Prostate gland (tissue), 2 donors: ENCODE measurements around the gene OTX1. TPM values are rescaled to one million over a fixed set of nuclear protein-coding genes. Genes with fewer than 3 reads are reported as not detected.
"Not testable (repeated sequence)": the region's sequence is repeated elsewhere in the genome, so short reads cannot be mapped to it uniquely, and the experiment has no call there.

ENCODE experiments used
- DNase-seq: peaks from one replicate; pipeline ENCODE4 v3.0.0-alpha.2; 2019; ENCODE audit warnings: low spot score
- H3K27ac ChIP-seq, 2 donors: fragments of 200-600 bp; sonication (generic); 2 replicates each; pipeline ENCODE4 v1.5.1; 2017 to 2019
- H3K27me3 ChIP-seq: fragments of 200-600 bp; sonication (generic); replicated peaks from 2 replicates; pipeline ENCODE4 v1.5.1; 2019; ENCODE audit not compliant: insufficient read depth
- H3K36me3 ChIP-seq, 2 donors: fragments of 200-600 bp; sonication (generic); 1 replicate in 1 of 2; 2 replicates in 1 of 2; pipeline versions ENCODE4 v1.5.1 to v1.8.1; 2017 to 2019
- H3K4me1 ChIP-seq: fragments of 200-600 bp; sonication (generic); replicated peaks from 2 replicates; pipeline ENCODE4 v1.5.1; 2019
- H3K4me3 ChIP-seq, 2 donors: fragments of 200-600 bp; sonication (generic); 2 replicates each; pipeline ENCODE4 v1.5.1; 2017 to 2019
- H3K9me3 ChIP-seq: fragments of 200-600 bp; sonication (generic); 2 replicates; pipeline ENCODE4 v1.5.1; 2017
- CTCF ChIP-seq, 4 experiments: fragments of 200-600 bp in 2 of 4; fragments of 450-650 bp in 2 of 4; sonication (generic) in 2 of 4; IDR thresholded peaks; 1 replicate in 3 of 4; 2 replicates in 1 of 4; pipeline ENCODE4 v1.5.1; 2016 to 2019; ENCODE audit warnings: antibody characterized with exemption in 4 of 4, mild to moderate bottlenecking in 2 of 4, moderate library complexity in 2 of 4
- POLR2A ChIP-seq: fragments of 450-650 bp; IDR thresholded peaks from one replicate; pipeline ENCODE4 v1.6.1; 2016; ENCODE audit warnings: antibody characterized with exemption, mild to moderate bottlenecking
- POLR2AphosphoS5 ChIP-seq: sonication (generic); formaldehyde crosslinking; IDR thresholded peaks from one replicate; pipeline ENCODE4 v1.6.1; 2017; ENCODE audit warnings: antibody characterized with exemption
- WGBS: methylation state at CpG from one replicate; pipeline ENCODE4 v1.1.5; 2018; 5-methylcytosine and 5-hydroxymethylcytosine counted together
- intact Hi-C: fragments of 100-400 bp; cut with DNase I; formaldehyde crosslinking; loops from one replicate; pipeline ENCODE4 v1.14.2; 2022
- total RNA-seq, 2 donors: library from RNA; depleted of rRNA; stranded (reverse); fragments of >200 nt; gene quantifications; one replicate each; pipeline ENCODE4 v1.1.0, GENCODE V29; 2016

The OTX1 gene
- total RNA-seq, 2 donors from 2014 or later: 2.0 to 2.2 TPM

GRCh38 chr2:63073994-63074393 lies 23.4 kb downstream of the OTX1 start:
- TF ChIP-seq CTCF (IDR thresholded peaks at IDR 0.05) (no peak), POLR2A (no peak), POLR2AphosphoS5 (no peak)
- Histone ChIP-seq H3K9me3 (no peaks in the 10 kb centered on the region), H3K27ac (no peak overlapping the region), H3K27me3 (no peaks in the 10 kb centered on the region), H3K4me3 (no peak overlapping the region), H3K4me1 (no peaks in the 10 kb centered on the region), H3K36me3 (no peaks in the 10 kb centered on the region)
- DNase-seq: no peak
- intact Hi-C loops: no loop called here
- WGBS: 86% methylated on average over 3 of the region's 3 CpGs

GRCh38 chr2:63074399-63074798 lies 23.8 kb downstream of the OTX1 start:
- H3K4me1 ChIP-seq, H3K36me3 ChIP-seq, H3K27ac ChIP-seq, intact Hi-C loops, DNase-seq, H3K27me3 ChIP-seq, H3K9me3 ChIP-seq, H3K4me3 ChIP-seq: not testable (repeated sequence)
- WGBS: 90% methylated on average over 4 of the region's 4 CpGs

- no peaks in the 10 kb centered on the region for H3K9me3 ChIP-seq
- H3K27me3 ChIP-seq: no peaks in the 10 kb centered on the region
- DNase-seq: no peak
- H3K4me1 ChIP-seq: no peaks in the 10 kb centered on the region
- no peak overlapping the region for H3K27ac ChIP-seq
- intact Hi-C loops: no loop called here
- no peak for TF ChIP-seq POLR2AphosphoS5
- peak in 1 of 4 experiments; percentile 42 for TF ChIP-seq CTCF (IDR thresholded peaks at IDR 0.05)
- H3K4me3 ChIP-seq: no peak overlapping the region
- H3K36me3 ChIP-seq: no peaks in the 10 kb centered on the region
- WGBS: 71% methylated on average over 4 of the region's 4 CpGs
Observed at GRCh38 chr2:63078852-63079606, 28.4 kb downstream of the OTX1 start.

DNA sequence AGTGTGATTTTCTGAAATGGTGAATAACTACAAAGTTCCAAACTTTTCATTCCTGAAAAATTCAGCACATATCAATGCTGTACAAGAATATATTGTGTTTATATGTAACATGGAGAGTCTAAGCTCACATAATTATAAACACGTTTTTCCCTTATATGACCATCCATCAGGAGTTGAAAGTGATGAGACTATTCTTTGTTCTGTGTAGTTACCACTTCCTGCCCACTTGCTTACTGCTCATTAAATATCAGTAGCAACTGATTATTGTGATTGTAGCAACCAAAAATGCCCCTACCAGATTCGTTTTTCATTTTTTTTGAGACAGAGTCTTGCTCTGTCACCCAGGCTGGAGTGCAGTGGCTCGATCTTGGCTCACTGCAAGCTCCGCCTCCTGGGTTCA lies 30.8 kb downstream of the OTX1 start:
- WGBS: 77% methylated on average over 4 of the region's 4 CpGs
- Histone ChIP-seq H3K36me3 (no peaks in the 10 kb centered on the region), H3K27ac (no peak overlapping the region), H3K9me3 (no peaks in the 10 kb centered on the region), H3K4me3 (no peak overlapping the region), H3K27me3 (no peaks in the 10 kb centered on the region), H3K4me1 (no peaks in the 10 kb centered on the region)
- intact Hi-C loops: no loop called here
- TF ChIP-seq POLR2AphosphoS5 (no peak), POLR2A (no peak), CTCF (IDR thresholded peaks at IDR 0.05) (no peak)
- DNase-seq: no peak

DNA sequence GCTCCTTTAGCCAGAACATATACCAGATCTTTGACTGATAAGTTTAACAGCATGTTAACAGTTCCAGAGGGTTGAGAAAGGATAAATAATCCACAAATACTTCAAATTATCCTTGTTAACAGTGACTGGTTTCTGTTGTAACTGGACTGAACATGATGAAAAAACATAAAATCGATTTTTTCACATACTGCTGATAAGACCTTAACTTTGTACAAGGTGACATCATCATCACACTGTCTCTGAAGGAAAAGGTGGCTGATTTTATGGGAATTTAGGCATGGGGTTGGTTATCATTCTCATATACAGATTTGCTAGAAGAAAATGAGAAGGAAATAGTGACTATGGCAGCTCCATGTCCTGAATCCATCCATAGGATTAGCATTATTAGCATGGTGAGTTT lies 36.1 kb downstream of the OTX1 start:
- no peak for DNase-seq
- no peak overlapping the region for H3K27ac ChIP-seq
- H3K4me1 ChIP-seq: no peaks in the 10 kb centered on the region
- no peak for TF ChIP-seq POLR2A
- no peak for TF ChIP-seq POLR2AphosphoS5
- H3K36me3 ChIP-seq: no peaks in the 10 kb centered on the region
- WGBS: 57% methylated on average over 1 of the region's 1 CpG
- no peaks in the 10 kb centered on the region for H3K9me3 ChIP-seq
- no peak overlapping the region for H3K4me3 ChIP-seq
- intact Hi-C loops: no loop called here
- H3K27me3 ChIP-seq: no peaks in the 10 kb centered on the region

GRCh38 chr2:63092401-63092800 lies 41.8 kb downstream of the OTX1 start:
- no peaks in the 10 kb centered on the region for H3K27me3 ChIP-seq
- H3K4me1 ChIP-seq: no peaks in the 10 kb centered on the region
- H3K27ac ChIP-seq: no peak overlapping the region
- H3K9me3 ChIP-seq: no peaks in the 10 kb centered on the region
- H3K36me3 ChIP-seq: no peaks in the 10 kb centered on the region
- TF ChIP-seq POLR2AphosphoS5: no peak
- 78% methylated on average over 1 of the region's 1 CpG for WGBS
- H3K4me3 ChIP-seq: no peak overlapping the region
- DNase-seq: no peak
- intact Hi-C loops: no loop called here
